ENCODE data around the gene ZNF516.

GRCh38 chr18:76461148-76461547 is 33.9 kb downstream of the ZNF516 start:
- TF ChIP-seq EZH2phosphoT487 (IDR thresholded peaks at IDR 0.05; ENCODE audit: insufficient read depth, low read depth) (no peak), EZH2 (IDR thresholded peaks at IDR 0.05; ENCODE audit: insufficient read depth, poor library complexity, severe bottlenecking) (no peak)

All from GM23248 (cell line).